ENCODE results near the gene KRTAP5-10. TPM values are rescaled to one million over a fixed set of nuclear protein-coding genes. Genes with fewer than 3 reads are reported as not detected.
"Not testable (repeated sequence)": the region's sequence is repeated elsewhere in the genome, so short reads cannot be mapped to it uniquely, and the experiment has no call there.

Gene KRTAP5-10
- total RNA-seq, 1 donor from 2014 or later: not detected

- Mint-ChIP-seq H3K36me3 (no peaks in the 10 kb centered on the region), H3K27ac (no peak overlapping the region), H3K4me1 (ENCODE audit: unreplicated experiment) (no peaks in the 10 kb centered on the region), H3K9me3 (no peaks in the 10 kb centered on the region), H3K27me3 (no peaks in the 10 kb centered on the region), H3K4me3 (no peak overlapping the region)
- TF ChIP-seq CTCF (conservative IDR thresholded peaks at IDR 0.05): no peak
- peak; percentile 36 for DNase-seq (ENCODE audit: extremely low spot score, unreplicated experiment)
Observed at GRCh38 chr11:71527576-71528210, 37.7 kb upstream of the KRTAP5-10 start.

- DNase-seq (ENCODE audit: extremely low spot score, unreplicated experiment): peak; percentile 29
- Mint-ChIP-seq H3K9me3 (no peaks in the 10 kb centered on the region), H3K4me1 (ENCODE audit: unreplicated experiment) (peaks cover 4% of the 10 kb centered on the region), H3K4me3 (no peak overlapping the region), H3K36me3 (no peaks in the 10 kb centered on the region), H3K27ac (no peak overlapping the region), H3K27me3 (no peaks in the 10 kb centered on the region)
- no peak for TF ChIP-seq CTCF (conservative IDR thresholded peaks at IDR 0.05)
Observed at GRCh38 chr11:71530602-71531001, 34.8 kb upstream of the KRTAP5-10 start.

GRCh38 chr11:71532036-71532610 lies 33.2 kb upstream of the KRTAP5-10 start:
- Mint-ChIP-seq H3K4me1 (ENCODE audit: unreplicated experiment) (peaks cover 4% of the 10 kb centered on the region), H3K4me3 (no peak overlapping the region), H3K9me3 (no peaks in the 10 kb centered on the region), H3K27ac (no peak overlapping the region), H3K27me3 (no peaks in the 10 kb centered on the region), H3K36me3 (no peaks in the 10 kb centered on the region)
- no peak for TF ChIP-seq CTCF (conservative IDR thresholded peaks at IDR 0.05)
- peak; percentile 37 for DNase-seq (ENCODE audit: extremely low spot score, unreplicated experiment)

- H3K4me1 Mint-ChIP-seq (ENCODE audit: unreplicated experiment): not testable (repeated sequence)
- DNase-seq (ENCODE audit: extremely low spot score, unreplicated experiment): peak; percentile 32
Observed at GRCh38 chr11:71534711-71535608, 30.4 kb upstream of the KRTAP5-10 start.

GRCh38 chr11:71535825-71536224 lies 29.5 kb upstream of the KRTAP5-10 start:
- no peak for TF ChIP-seq CTCF (conservative IDR thresholded peaks at IDR 0.05)
- Mint-ChIP-seq H3K27ac (no peak overlapping the region), H3K9me3 (no peaks in the 10 kb centered on the region), H3K36me3 (peaks cover 3% of the 10 kb centered on the region), H3K4me3 (no peak overlapping the region), H3K27me3 (peaks cover 3% of the 10 kb centered on the region), H3K4me1 (ENCODE audit: unreplicated experiment) (peaks cover 9% of the 10 kb centered on the region)
- no peak for DNase-seq (ENCODE audit: extremely low spot score, unreplicated experiment)

More at GRCh38 chr11:71534711-71535608, 30.4 kb upstream of the KRTAP5-10 start:
- H3K27ac Mint-ChIP-seq: peak overlapping the region; percentile 26
- H3K36me3 Mint-ChIP-seq, H3K27me3 Mint-ChIP-seq, H3K9me3 Mint-ChIP-seq, H3K4me3 Mint-ChIP-seq: not testable (repeated sequence)

- Mint-ChIP-seq H3K9me3 (no peaks in the 10 kb centered on the region), H3K4me1 (ENCODE audit: unreplicated experiment) (peaks cover 9% of the 10 kb centered on the region), H3K4me3 (no peak overlapping the region), H3K27me3 (peaks cover 3% of the 10 kb centered on the region), H3K27ac (no peak overlapping the region), H3K36me3 (peaks cover 3% of the 10 kb centered on the region)
- DNase-seq (ENCODE audit: extremely low spot score, unreplicated experiment): no peak
- TF ChIP-seq CTCF (conservative IDR thresholded peaks at IDR 0.05): no peak
Observed at GRCh38 chr11:71537537-71537936, 27.8 kb upstream of the KRTAP5-10 start.

- H3K4me3 Mint-ChIP-seq; DNase-seq (ENCODE audit: extremely low spot score, unreplicated experiment); H3K27me3 Mint-ChIP-seq; H3K36me3 Mint-ChIP-seq; H3K27ac Mint-ChIP-seq; H3K9me3 Mint-ChIP-seq: not testable (repeated sequence)
- peaks cover 10% of the 10 kb centered on the region for H3K4me1 Mint-ChIP-seq (ENCODE audit: unreplicated experiment)
Observed at GRCh38 chr11:71537977-71538665, 27.2 kb upstream of the KRTAP5-10 start, which contains the start of gene KRTAP5-8. Gene KRTAP5-8 (plus strand): TSS chr11:71538025. CDS start chr11:71538056, 31 bp downstream.
